SK-N-SH (cell line): ENCODE data around the gene ITSN1. TPM values are rescaled to one million over a fixed set of nuclear protein-coding genes. Genes with fewer than 3 reads are reported as not detected.

Experiments used
- CTCF ChIA-PET: fragments of 300-600, 350-600 bp; formaldehyde crosslinking; extraction: SDS; loops from one replicate; lab custom pipeline; 2021; lab: Yijun Ruan, JAX
- POLR2A ChIA-PET: fragments of 350-600 bp; sonication (Branson Sonifier 250); formaldehyde crosslinking; extraction: SDS; loops from one replicate; lab custom pipeline; 2020; ENCODE audit warnings: antibody characterized with exemption, inconsistent platforms; lab: Yijun Ruan, JAX
- DNase-seq: peaks from one replicate; pipeline ENCODE4 v3.0.0; 2012
- H2AFZ ChIP-seq: fragments of 200-600 bp; sonication (generic); 2 replicates; pipeline ENCODE4 v1.8.1; 2016; ENCODE audit warnings: antibody characterized with exemption, mild to moderate bottlenecking, low read depth
- H3F3A ChIP-seq: fragments of 200-600 bp; sonication (generic); replicated peaks from 2 replicates; pipeline ENCODE3; 2016; ENCODE audit warnings: antibody characterized with exemption, mild to moderate bottlenecking; ENCODE audit not compliant: insufficient read depth
- H3K27ac ChIP-seq, 2 experiments: fragments of 200-500 bp in 1 of 2; fragments of 200-600 bp in 1 of 2; sonication (Bioruptor generic) in 1 of 2; sonication (generic), shearing (Covaris generic) in 1 of 2; 2 replicates each; pipeline versions ENCODE4 v1.5.1 to v1.6.1; 2014 to 2016; ENCODE audit warnings: low read depth in 2 of 2, inconsistent platforms in 1 of 2, low read length in 1 of 2, mild to moderate bottlenecking in 1 of 2, mixed read lengths in 1 of 2
- H3K27me3 ChIP-seq: fragments of 200-600 bp; sonication (generic), shearing (Covaris generic); 2 replicates; pipeline ENCODE4 v1.6.1; 2016; ENCODE audit warnings: mixed run types; ENCODE audit not compliant: insufficient read depth
- H3K36me3 ChIP-seq, 2 experiments: fragments of 200-500 bp in 1 of 2; fragments of 200-600 bp in 1 of 2; sonication (Bioruptor generic) in 1 of 2; sonication (generic) in 1 of 2; replicated peaks in 1 of 2; 2 replicates each; pipeline versions ENCODE3 to v1.5.1; 2014 to 2016; ENCODE audit warnings: low read length in 1 of 2, mild to moderate bottlenecking in 1 of 2; ENCODE audit not compliant: insufficient read depth in 2 of 2, control insufficient read depth in 1 of 2
- H3K4me1 ChIP-seq, 2 experiments: fragments of 200-500 bp in 1 of 2; fragments of 200-600 bp in 1 of 2; sonication (Bioruptor generic) in 1 of 2; sonication (generic), shearing (Covaris generic) in 1 of 2; 2 replicates each; pipeline versions ENCODE4 v1.5.1 to v1.6.1; 2014 to 2016; ENCODE audit warnings: low read depth in 1 of 2, low read length in 1 of 2, mixed run types in 1 of 2; ENCODE audit not compliant: insufficient read depth in 2 of 2, control insufficient read depth in 1 of 2
- H3K4me2 ChIP-seq: fragments of 200-600 bp; sonication (generic), shearing (Covaris generic); 2 replicates; pipeline ENCODE4 v1.6.1; 2017; ENCODE audit warnings: mixed run types
- H3K4me3 ChIP-seq, 2 experiments: fragments of 200-500 bp in 1 of 2; fragments of 200-600 bp in 1 of 2; sonication (Bioruptor generic) in 1 of 2; sonication (generic), shearing (Covaris generic) in 1 of 2; 2 replicates each; pipeline versions ENCODE4 v1.5.1 to v1.8.1; 2014 to 2016; ENCODE audit warnings: low read depth in 2 of 2, inconsistent platforms in 1 of 2, low read length in 1 of 2, mild to moderate bottlenecking in 1 of 2, mixed read lengths in 1 of 2, moderate library complexity in 1 of 2
- H3K79me2 ChIP-seq: fragments of 200-600 bp; sonication (generic); 2 replicates; pipeline ENCODE4 v1.8.1; 2017; ENCODE audit warnings: mild to moderate bottlenecking; ENCODE audit not compliant: insufficient read depth
- H3K9ac ChIP-seq: fragments of 200-600 bp; sonication (generic); 2 replicates; pipeline ENCODE4 v1.6.1; 2017; ENCODE audit warnings: mixed run types
- H3K9me2 ChIP-seq: fragments of 200-600 bp; sonication (generic); 2 replicates; pipeline ENCODE4 v1.6.1; 2017; ENCODE audit warnings: mixed run types
- H3K9me3 ChIP-seq: fragments of 200-600 bp; sonication (generic); 2 replicates; pipeline ENCODE4 v1.6.1; 2017; ENCODE audit warnings: mixed run types, mild to moderate bottlenecking, moderate library complexity
- H4K20me1 ChIP-seq: fragments of 200-600 bp; sonication (generic); 2 replicates; pipeline ENCODE4 v1.6.1; 2017; ENCODE audit warnings: mild to moderate bottlenecking, mixed run types; ENCODE audit not compliant: insufficient read depth
- CHD2 ChIP-seq: fragments of 150-350 bp; IDR thresholded peaks from 2 replicates; pipeline ENCODE4 v1.6.1; 2018; ENCODE audit warnings: low read length; ENCODE audit not compliant: partially characterized antibody
- CTCF ChIP-seq: fragments of 200-600 bp; sonication (generic); IDR thresholded peaks from 2 replicates; pipeline ENCODE4 v1.6.1; 2017; ENCODE audit warnings: antibody characterized with exemption, mild to moderate bottlenecking, moderate library complexity
- ELF1 ChIP-seq: IDR thresholded peaks from 2 replicates; pipeline ENCODE4 v1.4.0; 2012
- FOSL2 ChIP-seq: IDR thresholded peaks from 2 replicates; pipeline ENCODE4 v1.4.0; 2012; ENCODE audit warnings: low read depth, mild to moderate bottlenecking, moderate library complexity, borderline replicate concordance
- FOXJ3 ChIP-seq: sonication (generic); formaldehyde crosslinking; IDR thresholded peaks from 2 replicates; pipeline ENCODE4 v1.5.1; 2020; ENCODE audit warnings: mild to moderate bottlenecking, missing genetic modification reagents
- FOXM1 ChIP-seq: IDR thresholded peaks from 2 replicates; pipeline ENCODE4 v1.4.0; 2012; ENCODE audit warnings: low read depth, mild to moderate bottlenecking
- GABPA ChIP-seq: IDR thresholded peaks from 2 replicates; pipeline ENCODE4 v1.4.0; 2012; ENCODE audit warnings: low read depth, mild to moderate bottlenecking
- GATA2 ChIP-seq: sonication (generic); formaldehyde crosslinking; IDR thresholded peaks from 2 replicates; pipeline ENCODE4 v1.5.0; 2020; ENCODE audit warnings: mild to moderate bottlenecking, missing genetic modification reagents
- JUND ChIP-seq: IDR thresholded peaks from 2 replicates; pipeline ENCODE4 v1.4.0; 2012
- MEF2A ChIP-seq: IDR thresholded peaks from 2 replicates; pipeline ENCODE4 v1.4.0; 2012; ENCODE audit warnings: low read depth, borderline replicate concordance
- NFIC ChIP-seq: IDR thresholded peaks from 2 replicates; pipeline ENCODE4 v1.4.0; 2012; ENCODE audit warnings: borderline replicate concordance
- POLR2AphosphoS5 ChIP-seq: IDR thresholded peaks from 2 replicates; pipeline ENCODE4 v1.6.1; 2012; ENCODE audit warnings: low read depth, low read length
- RCOR1 ChIP-seq: fragments of 150-350 bp; IDR thresholded peaks from 2 replicates; pipeline ENCODE4 v1.6.1; 2017; ENCODE audit warnings: antibody characterized with exemption, low read length
- REST ChIP-seq: IDR thresholded peaks from 2 replicates; pipeline ENCODE4 v1.6.1; 2012; ENCODE audit warnings: mild to moderate bottlenecking, low read depth, low read length, moderate library complexity
- RFX5 ChIP-seq: IDR thresholded peaks from 2 replicates; pipeline ENCODE4 v1.6.1; 2012; ENCODE audit warnings: mild to moderate bottlenecking, improper control_type of control experiment, low read length
- RXRA ChIP-seq: IDR thresholded peaks from 2 replicates; pipeline ENCODE4 v1.4.0; 2012; ENCODE audit warnings: low read depth, mild to moderate bottlenecking, borderline replicate concordance
- SMC3 ChIP-seq: IDR thresholded peaks from 2 replicates; pipeline ENCODE4 v1.6.1; 2012; ENCODE audit warnings: low read depth, low read length, improper control_type of control experiment
- TAF1 ChIP-seq: IDR thresholded peaks from 2 replicates; pipeline ENCODE4 v1.6.1; 2012; ENCODE audit warnings: low read depth, mild to moderate bottlenecking, low read length, moderate library complexity, borderline replicate concordance
- TCF12 ChIP-seq: IDR thresholded peaks from 2 replicates; pipeline ENCODE4 v1.4.0; 2012
- TEAD4 ChIP-seq: IDR thresholded peaks from 2 replicates; pipeline ENCODE4 v1.4.0; 2012; ENCODE audit warnings: mild to moderate bottlenecking, borderline replicate concordance; ENCODE audit not compliant: insufficient read depth
- USF1 ChIP-seq: IDR thresholded peaks from 2 replicates; pipeline ENCODE4 v1.4.0; 2012; ENCODE audit warnings: low read depth, borderline replicate concordance
- YY1 ChIP-seq: IDR thresholded peaks from 2 replicates; pipeline ENCODE4 v1.4.0; 2012; ENCODE audit warnings: low read depth, mild to moderate bottlenecking
- ZBTB33 ChIP-seq: IDR thresholded peaks from 2 replicates; pipeline ENCODE4 v1.4.0; 2012; ENCODE audit warnings: low read depth, borderline replicate concordance
- WGBS: methylation state at CpG from one replicate; pipeline ENCODE4 v1.1.6; 2017; ENCODE audit warnings: low lambda C conversion rate; 5-methylcytosine and 5-hydroxymethylcytosine counted together
- polyA plus RNA-seq, 3 experiments: library from polyadenylated mRNA; depleted of rRNA; stranded (reverse); fragments of >200 nt; gene quantifications; 2 replicates each; pipeline ENCODE4 v1.2.3, GENCODE V29; 2012

Gene ITSN1
- polyA plus RNA-seq, 1 of the 3 experiments (the other 2 are of a cell fraction) = 27.8 TPM

- no peak for DNase-seq
- H3K27me3 ChIP-seq = no peaks in the 10 kb centered on the region
- H3K9me3 ChIP-seq = no peaks in the 10 kb centered on the region
- peaks cover 6% of the 10 kb centered on the region for H3F3A ChIP-seq
- H3K79me2 ChIP-seq = peaks cover 100% of the 10 kb centered on the region
- ChIA-PET CTCF (no interaction called here), POLR2A (no interaction called here)
- no peak for TF ChIP-seq RFX5
- TF ChIP-seq FOSL2 = no peak
- no peak for TF ChIP-seq RCOR1
- no peak for TF ChIP-seq TCF12
- no peak for TF ChIP-seq TAF1
- TF ChIP-seq FOXM1 = no peak
- TF ChIP-seq USF1 = no peak
- TF ChIP-seq ELF1 = no peak
- TF ChIP-seq NFIC = no peak
- TF ChIP-seq GABPA = no peak
- no peak overlapping the region for H3K27ac ChIP-seq
- no peak overlapping the region for H3K4me2 ChIP-seq
- H3K4me1 ChIP-seq = peaks cover 0 to 2% of the 10 kb centered on the region in 2 experiments; a peak in 1 of 4 replicates
- 97% methylated on average over 9 of the region's 9 CpGs for WGBS
- no peaks in the 10 kb centered on the region for H3K9me2 ChIP-seq
- peaks cover 14% of the 10 kb centered on the region for H4K20me1 ChIP-seq
- H3K36me3 ChIP-seq = no peaks in the 10 kb centered on the region
- H3K4me3 ChIP-seq = no peak overlapping the region
- no peak overlapping the region for H2AFZ ChIP-seq
- H3K9ac ChIP-seq = no peak overlapping the region
Measured at GRCh38 chr21:33677450-33677849, 35.1 kb downstream of the ITSN1 start.

GRCh38 chr21:33680870-33681269 is 38.6 kb downstream of the ITSN1 start:
- no peak overlapping the region for H3K27ac ChIP-seq
- H3K9me3 ChIP-seq = no peaks in the 10 kb centered on the region
- ChIA-PET CTCF (no interaction called here), POLR2A (no interaction called here)
- DNase-seq = no peak
- H3K4me2 ChIP-seq = no peak overlapping the region
- H3K4me3 ChIP-seq = no peak overlapping the region
- no peaks in the 10 kb centered on the region; the same call in 1 of the 2 replicates for H4K20me1 ChIP-seq
- no peaks in the 10 kb centered on the region for H3K27me3 ChIP-seq
- no peak overlapping the region for H2AFZ ChIP-seq
- 97% methylated on average over 6 of the region's 6 CpGs for WGBS
- no peaks in the 10 kb centered on the region for H3K36me3 ChIP-seq
- H3K79me2 ChIP-seq = peaks cover 94% of the 10 kb centered on the region
- H3K4me1 ChIP-seq = peaks cover 6 to 24% of the 10 kb centered on the region in 2 experiments
- H3F3A ChIP-seq = peaks cover 28% of the 10 kb centered on the region
- no peak overlapping the region for H3K9ac ChIP-seq
- H3K9me2 ChIP-seq = no peaks in the 10 kb centered on the region
- TF ChIP-seq RCOR1 (no peak), FOXJ3 (CRISPR knock-in tag) (no peak), CTCF (no peak), REST (no peak), ZBTB33 (no peak), MEF2A (no peak), POLR2AphosphoS5 (no peak), RFX5 (no peak), TEAD4 (no peak), RXRA (no peak), CHD2 (no peak), JUND (no peak), GATA2 (CRISPR knock-in tag) (no peak), SMC3 (no peak), TAF1 (no peak), YY1 (no peak)
